NB4 (cell line): Measurements from ENCODE around the gene RASA3.

Experiments
- CTCF ChIP-seq: IDR thresholded peaks from one replicate; pipeline ENCODE4 v1.5.1; 2012; ENCODE audit warnings: low read depth, low read length
- MAX ChIP-seq: IDR thresholded peaks from 2 replicates; pipeline ENCODE4 v1.6.1; 2011; ENCODE audit warnings: low read depth, low read length
- MYC ChIP-seq: IDR thresholded peaks from 2 replicates; pipeline ENCODE4 v1.6.1; 2011; ENCODE audit warnings: low read depth, low read length
- POLR2A ChIP-seq: IDR thresholded peaks from 2 replicates; pipeline ENCODE4 v1.6.1; 2011; ENCODE audit warnings: mild to moderate bottlenecking; ENCODE audit not compliant: insufficient read length; ENCODE audit errors: extremely low read depth

- TF ChIP-seq CTCF: no peak
- TF ChIP-seq POLR2A: no peak
- TF ChIP-seq MYC: no peak
- TF ChIP-seq MAX: no peak
These were observed 169.0 kb downstream of the RASA3 start for GRCh38 chr13:113963376-113963775.
